ENCODE results near the gene LINC00305. TPM values are rescaled to one million over a fixed set of nuclear protein-coding genes. Genes with fewer than 3 reads are reported as not detected.

The LINC00305 gene
- total and polyA plus RNA-seq, 2 of the 8 experiments (the other 6 are each of a cell fraction or from before 2014, with no cell fraction given): not detected

- CTCF ChIA-PET (ENCODE audit: partially characterized antibody): no interaction called here
- H3K4ac ChIP-seq (replicated peaks; ENCODE audit: insufficient read length, low read depth, low read length): no peak overlapping the region
- WGBS, 2 experiments (ENCODE audit: extremely low coverage in 1 of 2, insufficient coverage in 1 of 2, insufficient read length in 1 of 2, insufficient replicate concordance in 2 of 2, low coverage in 1 of 2, low lambda C conversion rate in 2 of 2, missing lambda C conversion rate in 1 of 2): 92% methylated on average over 7 of the region's 7 CpGs; no CpG with 5 or more reads in 1 of the 2 experiments
- H3K23me2 ChIP-seq (ENCODE audit: low read depth, low read length): no peaks in the 10 kb centered on the region
- H2BK15ac ChIP-seq (ENCODE audit: low read length): no peak overlapping the region
- H3K36me3 ChIP-seq (ENCODE audit: control insufficient read depth in 2 of 4, insufficient read depth in 4 of 4, low read length in 3 of 4): no peaks in the 10 kb centered on the region
- no peak overlapping the region for H2AK5ac ChIP-seq (ENCODE audit: low read depth, low read length)
- no peak overlapping the region for H2BK20ac ChIP-seq (ENCODE audit: low read length)
- H3K14ac ChIP-seq (ENCODE audit: insufficient read length): no peak overlapping the region
- no peaks in the 10 kb centered on the region for H3K27me3 ChIP-seq (replicated peaks in 1 of 4; ENCODE audit: control insufficient read depth in 3 of 4, extremely low read depth in 1 of 4, insufficient read depth in 3 of 4, low read length in 3 of 4)
- peaks cover 0 to 7% of the 10 kb centered on the region in 2 experiments; a peak in 1 of 4 replicates for H3K9me3 ChIP-seq (ENCODE audit: insufficient read depth in 2 of 2, low read depth in 1 of 2, low read length in 1 of 2)
- H3K23ac ChIP-seq (ENCODE audit: insufficient read length): no peak overlapping the region
- no peak overlapping the region for H4K5ac ChIP-seq (ENCODE audit: insufficient read length, low read depth, low read length)
- H3K79me2 ChIP-seq (ENCODE audit: control insufficient read depth in 1 of 2, insufficient read depth in 2 of 2, low read length in 2 of 2): no peaks in the 10 kb centered on the region
- no peak overlapping the region for H4K91ac ChIP-seq (replicated peaks; ENCODE audit: insufficient read length, low read length)
- no peak for DNase-seq (ENCODE audit: low read depth in 1 of 2, low spot score in 2 of 2)
- no peak overlapping the region; the same call in 1 of the 2 replicates for H3K18ac ChIP-seq (ENCODE audit: extremely low read depth, low read length)
- no peak for FAIRE-seq
- no peak overlapping the region; the same call in 1 of the 2 replicates for H2AFZ ChIP-seq (ENCODE audit: low read length)
- no peak overlapping the region for H3K9ac ChIP-seq (replicated peaks in 1 of 4; ENCODE audit: extremely low read depth in 1 of 4, low read depth in 3 of 4, low read length in 3 of 4)
- POLR2A ChIA-PET (ENCODE audit: partially characterized antibody): no interaction called here
- H2BK120ac ChIP-seq (replicated peaks; ENCODE audit: low read depth, low read length): no peak overlapping the region
- TF ChIP-seq EGR1 (IDR thresholded peaks at IDR 0.05; ENCODE audit: borderline replicate concordance, low read depth, low read length): no peak
- TF ChIP-seq TCF12 (IDR thresholded peaks at IDR 0.05; ENCODE audit: low read depth, low read length): no peak
- no peak for TF ChIP-seq ZNF274 (IDR thresholded peaks at IDR 0.05; ENCODE audit: borderline replicate concordance, extremely low read depth, low read length)
- no peak for TF ChIP-seq BACH1 (IDR thresholded peaks at IDR 0.05; ENCODE audit: low read length)
- TF ChIP-seq, protein P1, sequence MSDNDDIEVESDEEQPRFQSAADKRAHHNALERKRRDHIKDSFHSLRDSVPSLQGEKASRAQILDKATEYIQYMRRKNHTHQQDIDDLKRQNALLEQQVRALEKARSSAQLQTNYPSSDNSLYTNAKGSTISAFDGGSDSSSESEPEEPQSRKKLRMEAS (IDR thresholded peaks at IDR 0.05): 0 out of 2 replicates have a peak, but pooled peaks have one; percentile 19
- no peak for TF ChIP-seq ASH2L (IDR thresholded peaks at IDR 0.05; ENCODE audit: low read length)
- peak; percentile 77 for TF ChIP-seq YY1 (IDR thresholded peaks at IDR 0.05; ENCODE audit: low read depth, low read length)
- no peak for TF ChIP-seq FOSL1 (IDR thresholded peaks at IDR 0.05; ENCODE audit: insufficient read depth, low read depth, low read length)
- no peak for TF ChIP-seq CBX5 (IDR thresholded peaks at IDR 0.05; ENCODE audit: low read depth, low read length)
- no peak for TF ChIP-seq SP1 (IDR thresholded peaks at IDR 0.05; ENCODE audit: low read depth, low read length)
- TF ChIP-seq NRF1 (IDR thresholded peaks at IDR 0.05; ENCODE audit: low read depth, low read length): no peak
- H3K4me3 ChIP-seq (ENCODE audit: extremely low read depth in 1 of 4, insufficient read depth in 2 of 4, low read depth in 3 of 4, low read length in 4 of 4): no peak overlapping the region
- H4K8ac ChIP-seq (ENCODE audit: extremely low read depth, insufficient read depth, low read length): no peak overlapping the region
- H3K4me1 ChIP-seq (replicated peaks in 1 of 4; ENCODE audit: control insufficient read depth in 3 of 4, insufficient read depth in 4 of 4, low read length in 3 of 4): 0 out of 7 replicates have a peak, but pooled peaks cover 0 to 3% (median 0%) of the 10 kb centered on the region in 4 experiments
- H4K20me1 ChIP-seq (replicated peaks in 1 of 2; ENCODE audit: control insufficient read depth in 1 of 2, insufficient read depth in 2 of 2, low read length in 2 of 2): no peaks in the 10 kb centered on the region
- no peaks in the 10 kb centered on the region for H3K79me1 ChIP-seq (ENCODE audit: low read depth, low read length)
- H3K56ac ChIP-seq (replicated peaks; ENCODE audit: insufficient read length, low read depth, low read length): no peak overlapping the region
- no peak overlapping the region for H2BK5ac ChIP-seq (ENCODE audit: low read depth, low read length)
- H3K27ac ChIP-seq (ENCODE audit: low read depth, low read length): no peak overlapping the region
- no peak overlapping the region for H2BK12ac ChIP-seq (ENCODE audit: low read depth, low read length)
- H3K4me2 ChIP-seq (ENCODE audit: insufficient read depth in 1 of 2, low read depth in 2 of 2, low read length in 2 of 2): no peak overlapping the region
These were observed 26.5 kb upstream of the LINC00305 start for GRCh38 chr18:64175432-64175831.
